ENCODE measurements around the gene TARS2. TPM values are rescaled to one million over a fixed set of nuclear protein-coding genes. Genes with fewer than 3 reads are reported as not detected.

TARS2 gene
- total and polyA plus RNA-seq, 2 of the 13 experiments (the other 11 are each of a cell fraction or from before 2014, with no cell fraction given): 21.3 to 22.8 TPM

DNA sequence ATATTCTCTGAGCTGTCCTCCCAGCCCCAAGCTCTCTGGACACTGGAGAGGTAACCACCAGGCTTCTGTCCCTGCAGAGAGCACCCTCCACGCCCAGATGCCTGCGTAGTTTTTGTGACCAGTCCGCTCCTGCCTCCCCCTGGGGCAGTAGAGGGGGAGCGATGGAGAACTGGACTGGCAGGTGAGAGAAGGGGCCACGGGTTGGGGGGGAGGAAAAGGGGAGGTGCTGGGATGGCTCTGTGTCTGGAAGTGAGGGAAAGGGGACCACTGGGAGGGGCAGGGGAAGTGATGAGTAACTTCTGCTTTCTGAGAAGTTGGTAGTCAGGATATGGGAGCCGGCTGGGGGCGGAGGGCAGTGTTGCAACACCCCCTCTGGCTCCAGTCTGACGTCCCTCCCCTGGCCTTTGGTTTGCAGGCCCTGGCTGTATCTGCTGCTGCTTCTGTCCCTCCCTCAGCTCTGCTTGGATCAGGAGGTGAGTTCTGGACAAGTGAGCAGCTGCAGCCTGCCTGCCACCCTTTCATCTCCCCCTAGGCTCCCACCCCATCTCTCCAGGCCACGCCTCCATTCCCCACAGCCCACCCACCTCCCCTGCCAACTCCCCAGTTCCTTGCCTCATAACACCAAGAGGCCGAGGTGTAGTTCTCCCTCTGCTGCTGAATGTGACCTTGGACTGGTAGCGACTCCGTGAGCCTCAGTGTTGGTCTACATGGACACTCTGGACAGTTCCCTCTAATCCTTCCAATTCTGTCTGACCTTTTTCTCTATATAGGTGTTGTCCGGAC lies 65.1 kb downstream of the TARS2 start (continued):
- TF ChIP-seq, protein P1, sequence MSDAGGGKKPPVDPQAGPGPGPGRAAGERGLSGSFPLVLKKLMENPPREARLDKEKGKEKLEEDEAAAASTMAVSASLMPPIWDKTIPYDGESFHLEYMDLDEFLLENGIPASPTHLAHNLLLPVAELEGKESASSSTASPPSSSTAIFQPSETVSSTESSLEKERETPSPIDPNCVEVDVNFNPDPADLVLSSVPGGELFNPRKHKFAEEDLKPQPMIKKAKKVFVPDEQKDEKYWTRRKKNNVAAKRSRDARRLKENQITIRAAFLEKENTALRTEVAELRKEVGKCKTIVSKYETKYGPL (CRISPR knock-in tag; IDR thresholded peaks at IDR 0.05): no peak
- TF ChIP-seq FOXP1 (IDR thresholded peaks at IDR 0.05): no peak
- TF ChIP-seq FOXP1 (CRISPR knock-in tag; IDR thresholded peaks at IDR 0.05): no peak
- TF ChIP-seq ZNF557 (CRISPR knock-in tag; IDR thresholded peaks at IDR 0.05): no peak
- peak; percentile 39 for TF ChIP-seq ASH2L (IDR thresholded peaks at IDR 0.05; ENCODE audit: insufficient read length, low read depth, low read length)
- TF ChIP-seq ZNF326 (CRISPR knock-in tag; IDR thresholded peaks at IDR 0.05; ENCODE audit: borderline replicate concordance): no peak
- no peak for TF ChIP-seq RARG (CRISPR knock-in tag; IDR thresholded peaks at IDR 0.05; ENCODE audit: low read depth)
- TF ChIP-seq, protein P2, sequence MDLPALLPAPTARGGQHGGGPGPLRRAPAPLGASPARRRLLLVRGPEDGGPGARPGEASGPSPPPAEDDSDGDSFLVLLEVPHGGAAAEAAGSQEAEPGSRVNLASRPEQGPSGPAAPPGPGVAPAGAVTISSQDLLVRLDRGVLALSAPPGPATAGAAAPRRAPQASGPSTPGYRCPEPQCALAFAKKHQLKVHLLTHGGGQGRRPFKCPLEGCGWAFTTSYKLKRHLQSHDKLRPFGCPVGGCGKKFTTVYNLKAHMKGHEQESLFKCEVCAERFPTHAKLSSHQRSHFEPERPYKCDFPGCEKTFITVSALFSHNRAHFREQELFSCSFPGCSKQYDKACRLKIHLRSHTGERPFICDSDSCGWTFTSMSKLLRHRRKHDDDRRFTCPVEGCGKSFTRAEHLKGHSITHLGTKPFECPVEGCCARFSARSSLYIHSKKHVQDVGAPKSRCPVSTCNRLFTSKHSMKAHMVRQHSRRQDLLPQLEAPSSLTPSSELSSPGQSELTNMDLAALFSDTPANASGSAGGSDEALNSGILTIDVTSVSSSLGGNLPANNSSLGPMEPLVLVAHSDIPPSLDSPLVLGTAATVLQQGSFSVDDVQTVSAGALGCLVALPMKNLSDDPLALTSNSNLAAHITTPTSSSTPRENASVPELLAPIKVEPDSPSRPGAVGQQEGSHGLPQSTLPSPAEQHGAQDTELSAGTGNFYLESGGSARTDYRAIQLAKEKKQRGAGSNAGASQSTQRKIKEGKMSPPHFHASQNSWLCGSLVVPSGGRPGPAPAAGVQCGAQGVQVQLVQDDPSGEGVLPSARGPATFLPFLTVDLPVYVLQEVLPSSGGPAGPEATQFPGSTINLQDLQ (CRISPR knock-in tag; IDR thresholded peaks at IDR 0.05): no peak
- TF ChIP-seq HNRNPUL1 (IDR thresholded peaks at IDR 0.05; ENCODE audit: low read depth, low read length): no peak
- no peak for TF ChIP-seq PAX8 (CRISPR knock-in tag; IDR thresholded peaks at IDR 0.05; ENCODE audit: borderline replicate concordance)
- TF ChIP-seq, protein P3, sequence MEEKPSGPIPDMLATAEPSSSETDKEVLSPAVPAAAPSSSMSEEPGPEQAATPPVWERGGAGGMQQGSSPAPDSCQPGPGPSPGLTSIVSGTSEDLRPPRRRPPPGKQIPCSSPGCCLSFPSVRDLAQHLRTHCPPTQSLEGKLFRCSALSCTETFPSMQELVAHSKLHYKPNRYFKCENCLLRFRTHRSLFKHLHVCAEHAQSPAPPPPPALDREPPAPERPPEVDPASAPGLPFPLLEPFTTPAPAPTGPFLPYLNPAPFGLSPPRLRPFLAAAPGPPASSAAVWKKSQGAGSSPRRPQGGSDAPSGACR (CRISPR knock-in tag; IDR thresholded peaks at IDR 0.05): no peak
- TF ChIP-seq, protein P4, sequence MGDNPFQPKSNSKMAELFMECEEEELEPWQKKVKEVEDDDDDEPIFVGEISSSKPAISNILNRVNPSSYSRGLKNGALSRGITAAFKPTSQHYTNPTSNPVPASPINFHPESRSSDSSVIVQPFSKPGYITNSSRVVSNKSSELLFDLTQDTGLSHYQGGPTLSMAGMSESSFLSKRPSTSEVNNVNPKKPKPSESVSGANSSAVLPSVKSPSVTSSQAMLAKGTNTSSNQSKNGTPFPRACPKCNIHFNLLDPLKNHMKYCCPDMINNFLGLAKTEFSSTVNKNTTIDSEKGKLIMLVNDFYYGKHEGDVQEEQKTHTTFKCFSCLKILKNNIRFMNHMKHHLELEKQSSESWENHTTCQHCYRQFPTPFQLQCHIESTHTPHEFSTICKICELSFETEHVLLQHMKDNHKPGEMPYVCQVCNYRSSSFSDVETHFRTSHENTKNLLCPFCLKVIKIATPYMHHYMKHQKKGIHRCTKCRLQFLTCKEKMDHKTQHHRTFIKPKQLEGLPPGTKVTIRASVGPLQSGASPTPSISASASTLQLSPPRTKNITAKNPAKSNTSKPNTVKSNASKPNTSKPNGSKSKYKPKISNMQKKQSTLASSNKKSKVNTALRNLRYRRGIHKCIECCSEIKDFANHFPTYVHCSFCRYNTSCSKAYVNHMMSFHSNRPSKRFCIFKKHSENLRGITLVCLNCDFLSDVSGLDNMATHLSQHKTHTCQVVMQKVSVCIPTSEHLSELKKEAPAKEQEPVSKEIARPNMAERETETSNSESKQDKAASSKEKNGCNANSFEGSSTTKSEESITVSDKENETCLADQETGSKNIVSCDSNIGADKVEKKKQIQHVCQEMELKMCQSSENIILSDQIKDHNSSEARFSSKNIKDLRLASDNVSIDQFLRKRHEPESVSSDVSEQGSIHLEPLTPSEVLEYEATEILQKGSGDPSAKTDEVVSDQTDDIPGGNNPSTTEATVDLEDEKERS (CRISPR knock-in tag; IDR thresholded peaks at IDR 0.05): no peak
- TF ChIP-seq, protein P5, sequence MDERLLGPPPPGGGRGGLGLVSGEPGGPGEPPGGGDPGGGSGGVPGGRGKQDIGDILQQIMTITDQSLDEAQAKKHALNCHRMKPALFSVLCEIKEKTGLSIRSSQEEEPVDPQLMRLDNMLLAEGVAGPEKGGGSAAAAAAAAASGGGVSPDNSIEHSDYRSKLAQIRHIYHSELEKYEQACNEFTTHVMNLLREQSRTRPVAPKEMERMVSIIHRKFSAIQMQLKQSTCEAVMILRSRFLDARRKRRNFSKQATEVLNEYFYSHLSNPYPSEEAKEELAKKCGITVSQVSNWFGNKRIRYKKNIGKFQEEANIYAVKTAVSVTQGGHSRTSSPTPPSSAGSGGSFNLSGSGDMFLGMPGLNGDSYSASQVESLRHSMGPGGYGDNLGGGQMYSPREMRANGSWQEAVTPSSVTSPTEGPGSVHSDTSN (CRISPR knock-in tag; IDR thresholded peaks at IDR 0.05): no peak
- TF ChIP-seq FOXM1 (CRISPR knock-in tag; IDR thresholded peaks at IDR 0.05): no peak
- TF ChIP-seq ZC3H13 (CRISPR knock-in tag; IDR thresholded peaks at IDR 0.05): no peak
- TF ChIP-seq, protein P6, sequence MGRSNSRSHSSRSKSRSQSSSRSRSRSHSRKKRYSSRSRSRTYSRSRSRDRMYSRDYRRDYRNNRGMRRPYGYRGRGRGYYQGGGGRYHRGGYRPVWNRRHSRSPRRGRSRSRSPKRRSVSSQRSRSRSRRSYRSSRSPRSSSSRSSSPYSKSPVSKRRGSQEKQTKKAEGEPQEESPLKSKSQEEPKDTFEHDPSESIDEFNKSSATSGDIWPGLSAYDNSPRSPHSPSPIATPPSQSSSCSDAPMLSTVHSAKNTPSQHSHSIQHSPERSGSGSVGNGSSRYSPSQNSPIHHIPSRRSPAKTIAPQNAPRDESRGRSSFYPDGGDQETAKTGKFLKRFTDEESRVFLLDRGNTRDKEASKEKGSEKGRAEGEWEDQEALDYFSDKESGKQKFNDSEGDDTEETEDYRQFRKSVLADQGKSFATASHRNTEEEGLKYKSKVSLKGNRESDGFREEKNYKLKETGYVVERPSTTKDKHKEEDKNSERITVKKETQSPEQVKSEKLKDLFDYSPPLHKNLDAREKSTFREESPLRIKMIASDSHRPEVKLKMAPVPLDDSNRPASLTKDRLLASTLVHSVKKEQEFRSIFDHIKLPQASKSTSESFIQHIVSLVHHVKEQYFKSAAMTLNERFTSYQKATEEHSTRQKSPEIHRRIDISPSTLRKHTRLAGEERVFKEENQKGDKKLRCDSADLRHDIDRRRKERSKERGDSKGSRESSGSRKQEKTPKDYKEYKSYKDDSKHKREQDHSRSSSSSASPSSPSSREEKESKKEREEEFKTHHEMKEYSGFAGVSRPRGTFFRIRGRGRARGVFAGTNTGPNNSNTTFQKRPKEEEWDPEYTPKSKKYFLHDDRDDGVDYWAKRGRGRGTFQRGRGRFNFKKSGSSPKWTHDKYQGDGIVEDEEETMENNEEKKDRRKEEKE (IDR thresholded peaks at IDR 0.05): no peak
- no peak for TF ChIP-seq ZC3H4 (CRISPR knock-in tag; IDR thresholded peaks at IDR 0.05; ENCODE audit: borderline replicate concordance)
- TF ChIP-seq STAT5B (CRISPR knock-in tag; IDR thresholded peaks at IDR 0.05): no peak
